Trophoblast cell (in vitro differentiated cells and primary cell): ENCODE data around the gene SPDYE5. TPM values are rescaled to one million over a fixed set of nuclear protein-coding genes. Genes with fewer than 3 reads are reported as not detected.
A peak's percentile ranks its signal among the peaks of the same experiment; 100 is the strongest.
"Not testable (repeated sequence)": the region's sequence is repeated elsewhere in the genome, so short reads cannot be mapped to it uniquely, and the experiment has no call there.

ENCODE experiments used
- DNase-seq, 2 donors: peaks; one replicate each; pipeline ENCODE4 v3.0.0-alpha.2; 2016
- H2AFZ ChIP-seq: 2 replicates; pipeline ENCODE4 v1.6.1; 2013; ENCODE audit warnings: low read length, moderate library complexity, mild to moderate bottlenecking; ENCODE audit not compliant: insufficient read depth, poor library complexity
- H2AK5ac ChIP-seq: 2 replicates; pipeline ENCODE4 v1.6.1; 2013; ENCODE audit warnings: mild to moderate bottlenecking, low read length
- H2BK120ac ChIP-seq: 2 replicates; pipeline ENCODE4 v1.6.1; 2013; ENCODE audit warnings: low read length, mild to moderate bottlenecking, moderate library complexity; ENCODE audit not compliant: insufficient read depth, poor library complexity
- H2BK12ac ChIP-seq: 2 replicates; pipeline ENCODE4 v1.6.1; 2013; ENCODE audit warnings: mild to moderate bottlenecking, low read length, moderate library complexity
- H2BK5ac ChIP-seq: 2 replicates; pipeline ENCODE4 v1.6.1; 2013; ENCODE audit warnings: low read length, low read depth, moderate library complexity, mild to moderate bottlenecking; ENCODE audit not compliant: poor library complexity
- H3K14ac ChIP-seq: 2 replicates; pipeline ENCODE4 v1.6.1; 2013; ENCODE audit warnings: mild to moderate bottlenecking, low read length
- H3K18ac ChIP-seq: 2 replicates; pipeline ENCODE4 v1.6.1; 2013; ENCODE audit warnings: mild to moderate bottlenecking, low read length
- H3K23ac ChIP-seq: 2 replicates; pipeline ENCODE4 v1.6.1; 2013; ENCODE audit warnings: low read length
- H3K27ac ChIP-seq: 2 replicates; pipeline ENCODE4 v1.5.1; 2013; ENCODE audit warnings: low read depth, mild to moderate bottlenecking, inconsistent platforms, low read length, moderate library complexity
- H3K27me3 ChIP-seq: 2 replicates; pipeline ENCODE4 v1.6.1; 2013; ENCODE audit warnings: inconsistent platforms, mild to moderate bottlenecking, low read length, moderate library complexity; ENCODE audit not compliant: insufficient read depth
- H3K36me3 ChIP-seq, 2 experiments: 1 replicate in 1 of 2; 2 replicates in 1 of 2; pipeline ENCODE4 v1.6.1; 2013; ENCODE audit warnings: low read length in 2 of 2, mild to moderate bottlenecking in 2 of 2, moderate library complexity in 1 of 2; ENCODE audit not compliant: insufficient read depth in 2 of 2, control insufficient read depth in 1 of 2
- H3K4ac ChIP-seq: 2 replicates; pipeline ENCODE4 v1.6.1; 2013; ENCODE audit warnings: low read depth, mild to moderate bottlenecking, low read length, moderate library complexity
- H3K4me1 ChIP-seq, 2 experiments: 1 replicate in 1 of 2; 2 replicates in 1 of 2; pipeline ENCODE4 v1.6.1; 2013; ENCODE audit warnings: low read length in 2 of 2, mild to moderate bottlenecking in 2 of 2, moderate library complexity in 1 of 2; ENCODE audit not compliant: insufficient read depth in 2 of 2, control insufficient read depth in 1 of 2
- H3K4me2 ChIP-seq: 2 replicates; pipeline ENCODE4 v1.6.1; 2013; ENCODE audit warnings: inconsistent platforms, mild to moderate bottlenecking, low read length, moderate library complexity
- H3K4me3 ChIP-seq: 2 replicates; pipeline ENCODE4 v1.5.1; 2013; ENCODE audit warnings: mild to moderate bottlenecking, low read depth, low read length, inconsistent platforms
- H3K79me1 ChIP-seq: one replicate; pipeline ENCODE4 v1.6.1; 2013; ENCODE audit warnings: low read length
- H3K79me2 ChIP-seq: 2 replicates; pipeline ENCODE4 v1.6.1; 2013; ENCODE audit warnings: low read length, mild to moderate bottlenecking; ENCODE audit not compliant: control insufficient read depth, insufficient read depth, poor library complexity
- H3K9ac ChIP-seq: 2 replicates; pipeline ENCODE4 v1.6.1; 2013; ENCODE audit warnings: mild to moderate bottlenecking, low read length
- H3K9me3 ChIP-seq: 2 replicates; pipeline ENCODE4 v1.6.1; 2013; ENCODE audit warnings: low read depth, mild to moderate bottlenecking, control low read depth, inconsistent platforms, low read length; ENCODE audit not compliant: insufficient read depth
- H4K12ac ChIP-seq: 2 replicates; pipeline ENCODE4 v1.6.1; 2013; ENCODE audit warnings: low read depth, mild to moderate bottlenecking, low read length, moderate library complexity
- H4K8ac ChIP-seq: 2 replicates; pipeline ENCODE4 v1.6.1; 2013; ENCODE audit warnings: low read depth, mild to moderate bottlenecking, low read length, moderate library complexity
- H4K91ac ChIP-seq: one replicate; pipeline ENCODE4 v1.6.1; 2013; ENCODE audit warnings: low read depth, mild to moderate bottlenecking, low read length, moderate library complexity
- WGBS: extraction: QIAGEN DNeasy Blood & Tissue Kit; methylation state at CpG from one replicate; pipeline ENCODE4 v1.1.7; 2013; ENCODE audit warnings: missing lambda C conversion rate; ENCODE audit not compliant: insufficient read length, insufficient coverage; ENCODE audit errors: extremely low coverage; 5-methylcytosine and 5-hydroxymethylcytosine counted together
- polyA plus RNA-seq: library from polyadenylated mRNA; stranded (reverse); fragments of 200-250 nt; gene quantifications from 2 replicates; pipeline ENCODE4 v1.2.3, GENCODE V29; 2013

SPDYE5 gene, protein sequence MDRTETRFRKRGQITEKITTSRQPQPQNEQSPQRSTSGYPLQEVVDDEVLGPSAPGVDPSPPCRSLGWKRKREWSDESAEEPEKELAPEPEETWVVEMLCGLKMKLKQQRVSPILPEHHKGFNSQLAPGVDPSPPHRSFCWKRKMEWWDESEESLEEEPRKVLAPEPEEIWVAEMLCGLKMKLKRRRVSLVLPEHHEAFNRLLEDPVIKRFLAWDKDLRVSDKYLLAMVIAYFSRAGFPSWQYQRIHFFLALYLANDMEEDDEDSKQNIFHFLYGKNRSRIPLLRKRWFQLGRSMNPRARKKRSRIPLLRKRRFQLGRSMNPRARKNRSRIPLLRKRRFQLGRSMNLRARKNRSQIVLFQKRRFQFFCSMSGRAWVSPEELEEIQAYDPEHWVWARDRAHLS
- not detected in 2 replicates for polyA plus RNA-seq

DNA sequence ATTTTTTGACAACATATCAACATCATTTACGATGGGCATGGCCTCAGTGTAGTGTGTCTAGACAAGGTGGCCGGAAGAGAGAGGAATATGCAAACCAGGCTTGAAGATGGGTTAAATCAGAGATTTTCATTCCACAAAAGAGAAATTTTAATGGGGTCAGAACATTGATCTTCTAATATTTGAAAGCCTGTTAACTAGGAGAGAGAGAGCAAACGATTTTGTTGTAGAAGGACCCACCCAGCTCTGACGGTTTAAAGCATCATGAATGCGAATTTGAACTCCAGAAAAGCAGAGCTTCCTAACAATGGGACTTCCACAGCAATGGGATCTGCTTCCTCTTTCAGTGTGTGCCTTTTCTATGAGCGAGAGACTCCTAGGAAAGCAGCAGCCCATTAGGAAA is at the start of gene SPDYE5:
SPDYE5 (plus strand) TSS at position 301 of the 400 bp plus-strand sequence. CDS start 1,728 bp downstream, outside the sequence.
- H3K4me3 ChIP-seq, H3K27ac ChIP-seq, H2BK120ac ChIP-seq, H4K91ac ChIP-seq, DNase-seq, H3K18ac ChIP-seq, H3K23ac ChIP-seq, H2BK12ac ChIP-seq, H2AFZ ChIP-seq, H3K9me3 ChIP-seq, H3K36me3 ChIP-seq, H3K79me2 ChIP-seq, H3K9ac ChIP-seq, H4K12ac ChIP-seq, H4K8ac ChIP-seq, H3K27me3 ChIP-seq, H3K79me1 ChIP-seq, H3K4ac ChIP-seq, H3K14ac ChIP-seq, H3K4me2 ChIP-seq, H3K4me1 ChIP-seq, H2AK5ac ChIP-seq, H2BK5ac ChIP-seq: not testable (repeated sequence)
- WGBS = no CpG with 5 or more reads among the region's 6 CpGs

DNA sequence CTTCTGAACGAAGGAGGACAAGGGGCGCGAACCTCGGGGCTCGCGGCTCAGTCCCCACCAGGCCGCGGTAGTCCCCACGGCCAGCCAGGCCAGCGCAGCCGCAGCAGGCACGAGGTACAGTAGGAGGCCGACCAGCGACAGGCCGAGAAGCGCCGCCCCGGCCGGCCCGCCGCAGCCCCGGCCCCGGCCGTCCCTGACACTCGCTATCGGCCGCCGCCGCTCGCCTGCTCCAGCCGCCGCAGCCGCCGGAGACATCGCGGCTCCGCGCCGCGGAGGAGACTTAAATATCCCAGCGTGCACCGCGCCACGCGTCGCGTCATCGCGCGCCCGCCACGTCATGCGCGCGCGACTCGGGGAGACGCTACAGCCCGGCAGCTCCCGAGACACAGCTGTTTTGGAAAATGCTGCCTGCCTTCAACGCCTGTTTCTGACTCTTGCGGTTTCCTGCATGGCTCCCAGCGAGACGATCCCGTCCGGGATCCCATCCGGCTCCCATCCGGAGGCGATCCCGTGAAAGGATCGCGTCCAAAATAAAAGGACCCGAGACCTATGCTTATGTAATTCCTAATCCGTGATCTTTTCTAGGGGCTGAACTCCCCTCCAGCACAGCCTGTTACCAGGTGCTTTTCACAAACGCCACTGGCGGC is 49.5 kb upstream of the SPDYE5 start:
- H3K23ac ChIP-seq, H2BK5ac ChIP-seq, H3K4ac ChIP-seq, H3K9ac ChIP-seq, H3K14ac ChIP-seq, H3K27ac ChIP-seq, H2BK12ac ChIP-seq, H3K79me1 ChIP-seq, H3K79me2 ChIP-seq, H4K12ac ChIP-seq, H3K18ac ChIP-seq, H4K91ac ChIP-seq, H2AFZ ChIP-seq, H3K27me3 ChIP-seq, H2BK120ac ChIP-seq, H2AK5ac ChIP-seq, H3K4me1 ChIP-seq, H3K9me3 ChIP-seq: not testable (repeated sequence)
- H3K36me3 ChIP-seq = peaks cover 12 to 17% of the 10 kb centered on the region in 2 experiments
- peak in 1 of 2 donors; percentile 15 for DNase-seq
- no CpG with 5 or more reads among the region's 76 CpGs for WGBS
- peak overlapping the region; percentile 69 for H3K4me2 ChIP-seq
- peak overlapping the region; percentile 68 for H3K4me3 ChIP-seq
- peak overlapping the region; percentile 36 for H4K8ac ChIP-seq

DNA sequence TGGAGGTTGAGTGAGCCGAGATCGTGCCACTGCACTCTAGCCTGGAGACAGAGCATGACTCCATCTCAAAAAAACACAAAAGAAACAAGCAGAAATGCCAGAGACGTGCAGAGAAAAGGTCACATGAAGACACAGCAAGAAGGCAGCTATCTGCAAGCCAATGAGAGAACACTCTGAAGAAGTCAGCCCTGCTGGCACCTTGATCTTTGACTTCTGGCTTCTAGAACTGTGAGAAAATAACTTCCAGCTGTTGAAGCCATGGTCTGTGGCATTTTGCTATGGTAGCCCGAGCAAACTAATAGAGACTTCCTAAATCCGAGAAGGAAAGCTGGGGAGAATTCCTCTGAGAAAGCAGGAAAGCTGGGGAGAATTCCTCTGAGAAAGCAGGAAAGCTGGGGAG is 42.2 kb upstream of the SPDYE5 start:
- not testable (repeated sequence) for H3K27me3 ChIP-seq, H3K18ac ChIP-seq, H3K9ac ChIP-seq, H4K12ac ChIP-seq, H3K27ac ChIP-seq, H2BK12ac ChIP-seq, H3K79me2 ChIP-seq, H3K36me3 ChIP-seq, H4K91ac ChIP-seq, H3K4me1 ChIP-seq, H2BK120ac ChIP-seq, H3K4me2 ChIP-seq, H4K8ac ChIP-seq, H2BK5ac ChIP-seq, H3K4me3 ChIP-seq, H2AFZ ChIP-seq, H3K14ac ChIP-seq, H2AK5ac ChIP-seq, H3K79me1 ChIP-seq, DNase-seq, H3K23ac ChIP-seq, H3K9me3 ChIP-seq, H3K4ac ChIP-seq
- no CpG with 5 or more reads among the region's 5 CpGs for WGBS

DNA sequence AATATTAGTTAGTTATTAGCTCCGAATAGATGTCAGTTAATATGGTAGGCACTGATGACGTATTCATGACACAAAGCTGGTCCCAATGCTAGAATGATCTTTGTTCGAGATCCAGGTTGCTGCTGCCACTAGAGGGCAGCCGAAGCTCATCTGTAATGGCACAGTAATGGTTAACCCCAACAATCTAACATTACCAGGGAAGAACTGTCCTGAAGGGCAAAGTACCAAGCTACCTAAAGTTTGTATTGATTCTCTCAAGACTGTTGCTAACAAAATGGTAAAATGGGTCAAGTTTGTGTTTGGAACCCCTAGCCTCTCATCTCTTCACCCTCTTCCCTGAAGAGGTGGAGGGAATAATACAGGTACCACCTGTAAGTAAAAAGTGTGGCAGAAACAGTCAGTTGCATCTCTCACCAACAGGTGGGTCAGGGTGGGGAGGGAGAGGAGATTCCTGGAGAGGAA is 39.6 kb upstream of the SPDYE5 start:
- H3K79me2 ChIP-seq, H3K14ac ChIP-seq, H3K36me3 ChIP-seq, H2AK5ac ChIP-seq, H2AFZ ChIP-seq, H4K91ac ChIP-seq, H3K27me3 ChIP-seq, H3K9ac ChIP-seq, H2BK120ac ChIP-seq, H3K79me1 ChIP-seq, DNase-seq, H4K12ac ChIP-seq, H3K4me2 ChIP-seq, H4K8ac ChIP-seq, H3K4me1 ChIP-seq, H2BK5ac ChIP-seq, H2BK12ac ChIP-seq, H3K4ac ChIP-seq, H3K4me3 ChIP-seq, H3K27ac ChIP-seq, H3K23ac ChIP-seq, H3K9me3 ChIP-seq, H3K18ac ChIP-seq: not testable (repeated sequence)
- whole genome bisulfite sequencing = no CpG with 5 or more reads among the region's 4 CpGs
